Renal pelvis (tissue), 4 donors: ENCODE results near the gene TAF1B. TPM values are rescaled to one million over a fixed set of nuclear protein-coding genes. Genes with fewer than 3 reads are reported as not detected.

Source experiments
- DNase-seq: peaks from one replicate; pipeline ENCODE4 v3.0.0-alpha.2; 2013
- polyA plus RNA-seq, 3 donors: library from polyadenylated mRNA; unstranded; fragments of 120-200 nt; gene quantifications; one replicate each; pipeline ENCODE4 v1.2.1, GENCODE V29; 2013; ENCODE audit not compliant: insufficient read length in 3 of 3

Gene TAF1B
- polyA plus RNA-seq, 3 donors: 23.3 to 30.4 (median 25.6) TPM

GRCh38 chr2:9961013-9961412 is 117.7 kb downstream of the TAF1B start:
- no peak for DNase-seq

- no peak for DNase-seq
Observed at GRCh38 chr2:9964334-9964980, 121.2 kb downstream of the TAF1B start.

- no peak for DNase-seq
Observed at GRCh38 chr2:9965119-9965822, 122.0 kb downstream of the TAF1B start.

- no peak for DNase-seq
Observed at GRCh38 chr2:9966491-9967022, 123.3 kb downstream of the TAF1B start.

- no peak for DNase-seq
Observed at GRCh38 chr2:9967053-9967775, 123.9 kb downstream of the TAF1B start.

GRCh38 chr2:9968553-9969497 is 125.6 kb downstream of the TAF1B start:
- DNase-seq: no peak

- no peak for DNase-seq
Observed at GRCh38 chr2:9970200-9971044, 127.1 kb downstream of the TAF1B start.

GRCh38 chr2:9971105-9971818 is 128.0 kb downstream of the TAF1B start:
- no peak for DNase-seq

- DNase-seq: no peak
Observed at GRCh38 chr2:9971890-9972289, 128.6 kb downstream of the TAF1B start.

GRCh38 chr2:9972621-9973479 is 129.6 kb downstream of the TAF1B start:
- DNase-seq: no peak

GRCh38 chr2:9973690-9974089 is 130.4 kb downstream of the TAF1B start:
- DNase-seq: no peak

- DNase-seq: no peak
Observed at GRCh38 chr2:9974343-9974742, 131.1 kb downstream of the TAF1B start.

- DNase-seq: no peak
Observed at GRCh38 chr2:9975328-9975727, 132.1 kb downstream of the TAF1B start.

GRCh38 chr2:9975805-9976447 is 132.7 kb downstream of the TAF1B start:
- DNase-seq: no peak

GRCh38 chr2:9979977-9980376 is 136.7 kb downstream of the TAF1B start:
- no peak for DNase-seq

GRCh38 chr2:9980520-9980919 is 137.2 kb downstream of the TAF1B start:
- no peak for DNase-seq

GRCh38 chr2:9981655-9982054 is 138.4 kb downstream of the TAF1B start:
- no peak for DNase-seq

- DNase-seq: no peak
Observed at GRCh38 chr2:9982248-9982647, 139.0 kb downstream of the TAF1B start.
